ENCODE results near the gene IP6K3. TPM values are rescaled to one million over a fixed set of nuclear protein-coding genes. Genes with fewer than 3 reads are reported as not detected.

IP6K3 gene
- polyA plus RNA-seq, 1 donor (not counting 4 experiments of a cell fraction or from before 2014, with no cell fraction given): not detected

- no peak for DNase-seq (ENCODE audit: low read depth, low spot score)
- FAIRE-seq: no peak
Observed at GRCh38 chr6:33749401-33749800, 2.7 kb upstream of the IP6K3 start.

GRCh38 chr6:33748841-33749240 lies 2.1 kb upstream of the IP6K3 start:
- no peak for DNase-seq (ENCODE audit: low read depth, low spot score)
- H3K27ac ChIP-seq (ENCODE audit: control insufficient read depth, insufficient read depth, low read length): no peak overlapping the region
- no peaks in the 10 kb centered on the region for H3K36me3 ChIP-seq (ENCODE audit: control insufficient read depth in 2 of 2, extremely low read depth in 1 of 2, insufficient read depth in 2 of 2, low read length in 2 of 2)
- H2AFZ ChIP-seq (ENCODE audit: control insufficient read depth, low read length): no peak overlapping the region
- no peak overlapping the region for H3K9ac ChIP-seq (ENCODE audit: control insufficient read depth, extremely low read depth, insufficient read depth, low read length)
- H3K27me3 ChIP-seq (ENCODE audit: control insufficient read depth, extremely low read depth, insufficient read depth, low read length): no peaks in the 10 kb centered on the region
- no peak for TF ChIP-seq CTCF (optimal IDR thresholded peaks at IDR 0.05 in 1 of 3, IDR thresholded peaks at IDR 0.05 in 1 of 3, conservative IDR thresholded peaks at IDR 0.05 in 1 of 3; ENCODE audit: extremely low read depth in 1 of 3, insufficient read depth in 2 of 3, low read length in 3 of 3)
- no peak for TF ChIP-seq EZH2 (IDR thresholded peaks at IDR 0.05; ENCODE audit: low read length)
- no peaks in the 10 kb centered on the region for H3K9me3 ChIP-seq (ENCODE audit: control insufficient read depth, low read depth, low read length)
- no peak for FAIRE-seq
- H3K4me2 ChIP-seq (ENCODE audit: control insufficient read depth, extremely low read depth, insufficient read depth, low read depth, low read length): no peak overlapping the region
- no peak overlapping the region for H3K4me3 ChIP-seq (ENCODE audit: control insufficient read depth in 2 of 3, extremely low read depth in 1 of 3, insufficient read depth in 2 of 3, low read depth in 1 of 3, low read length in 3 of 3)
- peaks cover 2% of the 10 kb centered on the region for H3K9me1 ChIP-seq (ENCODE audit: control insufficient read depth, extremely low read depth, insufficient read depth, low read length)
- dilution Hi-C loops (cut with MboI; ENCODE audit: extremely low pct_ligation_motif_present, low sequenced_read_pairs): no loop called here
- no peaks in the 10 kb centered on the region for H3K79me2 ChIP-seq (ENCODE audit: control insufficient read depth, insufficient read depth, low read length)
- H3K4me1 ChIP-seq (ENCODE audit: control insufficient read depth, extremely low read depth, insufficient read depth, low read length): peaks cover 26% of the 10 kb centered on the region
- H4K20me1 ChIP-seq (ENCODE audit: control insufficient read depth, extremely low read depth, insufficient read depth, low read length): no peaks in the 10 kb centered on the region

More at GRCh38 chr6:33749401-33749800, 2.7 kb upstream of the IP6K3 start:
- dilution Hi-C loops (cut with MboI; ENCODE audit: extremely low pct_ligation_motif_present, low sequenced_read_pairs): no loop called here
- Histone ChIP-seq H3K27me3 (ENCODE audit: control insufficient read depth, extremely low read depth, insufficient read depth, low read length) (no peaks in the 10 kb centered on the region), H3K9me1 (ENCODE audit: control insufficient read depth, extremely low read depth, insufficient read depth, low read length) (peaks cover 2% of the 10 kb centered on the region), H3K4me1 (ENCODE audit: control insufficient read depth, extremely low read depth, insufficient read depth, low read length) (peaks cover 21% of the 10 kb centered on the region), H4K20me1 (ENCODE audit: control insufficient read depth, extremely low read depth, insufficient read depth, low read length) (no peaks in the 10 kb centered on the region), H3K4me2 (ENCODE audit: control insufficient read depth, extremely low read depth, insufficient read depth, low read depth, low read length) (no peak overlapping the region), H3K9ac (ENCODE audit: control insufficient read depth, extremely low read depth, insufficient read depth, low read length) (no peak overlapping the region), H3K27ac (ENCODE audit: control insufficient read depth, insufficient read depth, low read length) (no peak overlapping the region), H2AFZ (ENCODE audit: control insufficient read depth, low read length) (no peak overlapping the region), H3K4me3 (ENCODE audit: control insufficient read depth in 2 of 3, extremely low read depth in 1 of 3, insufficient read depth in 2 of 3, low read depth in 1 of 3, low read length in 3 of 3) (no peak overlapping the region), H3K36me3 (ENCODE audit: control insufficient read depth in 2 of 2, extremely low read depth in 1 of 2, insufficient read depth in 2 of 2, low read length in 2 of 2) (no peaks in the 10 kb centered on the region), H3K9me3 (ENCODE audit: control insufficient read depth, low read depth, low read length) (no peaks in the 10 kb centered on the region), H3K79me2 (ENCODE audit: control insufficient read depth, insufficient read depth, low read length) (no peaks in the 10 kb centered on the region)
- TF ChIP-seq EZH2 (IDR thresholded peaks at IDR 0.05; ENCODE audit: low read length) (no peak), CTCF (optimal IDR thresholded peaks at IDR 0.05 in 1 of 3, IDR thresholded peaks at IDR 0.05 in 1 of 3, conservative IDR thresholded peaks at IDR 0.05 in 1 of 3; ENCODE audit: extremely low read depth in 1 of 3, insufficient read depth in 2 of 3, low read length in 3 of 3) (no peak)

Data from keratinocyte (primary cell).